ENCODE data around the gene KCNMA1. TPM values are rescaled to one million over a fixed set of nuclear protein-coding genes. Genes with fewer than 3 reads are reported as not detected.

Gene KCNMA1
- total RNA-seq, 1 experiment from 2014 or later, result 0.49 TPM

GRCh38 chr10:77492368-77492994, 145.1 kb downstream of the KCNMA1 start:
- Histone ChIP-seq H3K79me2 (ENCODE audit: insufficient read depth, low read length) (no peaks in the 10 kb centered on the region), H4K20me1 (ENCODE audit: insufficient read depth) (no peaks in the 10 kb centered on the region), H3K4me1 (ENCODE audit: control insufficient read depth in 1 of 2, insufficient read depth in 2 of 2, low read length in 2 of 2) (no peaks in the 10 kb centered on the region), H2AFZ (ENCODE audit: low read depth, low read length, poor library complexity, severe bottlenecking) (no peak overlapping the region), H3K9me3 (ENCODE audit: control insufficient read depth in 1 of 2, insufficient read depth in 1 of 2, low read depth in 1 of 2, low read length in 2 of 2) (no peaks in the 10 kb centered on the region), H3K9ac (ENCODE audit: low read length) (no peak overlapping the region), H3K4me3 (replicated peaks in 1 of 2; ENCODE audit: low read depth in 1 of 2, low read length in 2 of 2) (no peak overlapping the region), H3K36me3 (ENCODE audit: control insufficient read depth in 1 of 2, insufficient read depth in 2 of 2, low read length in 2 of 2) (no peaks in the 10 kb centered on the region), H3K27me3 (ENCODE audit: insufficient read depth, low read length) (no peaks in the 10 kb centered on the region), H3K9me2 (ENCODE audit: insufficient read depth) (no peaks in the 10 kb centered on the region), H3K27ac (ENCODE audit: low read depth, low read length) (no peak overlapping the region), H3K4me2 (ENCODE audit: low read length) (no peak overlapping the region)
- TF ChIP-seq ATF3 (IDR thresholded peaks at IDR 0.05) (no peak), YY1 (IDR thresholded peaks at IDR 0.05; ENCODE audit: extremely low read depth, insufficient replicate concordance, low read depth, low read length) (no peak), POLR2A (IDR thresholded peaks at IDR 0.05; ENCODE audit: borderline replicate concordance, extremely low read depth, insufficient read depth, insufficient read length) (no peak), ELF1 (IDR thresholded peaks at IDR 0.05; ENCODE audit: borderline replicate concordance, low read depth) (no peak), FOSL1 (IDR thresholded peaks at IDR 0.05; ENCODE audit: low read depth) (no peak)
- intact Hi-C loops (cut with micrococcal nuclease), result loop anchor here (10.0 kb wide), 1 partner anchor 238 kb away; no protein-coding TSS in a partner anchor
- ATAC-seq (no peak), DNase-seq (ENCODE audit: low read depth, low spot score) (no peak)
- POLR2A ChIA-PET, result no interaction called here
- CTCF ChIA-PET, result interaction anchor here (0.6 kb wide), 1 partner anchor 219 kb away, joined by 3 read pairs; no protein-coding TSS in a partner anchor
- no TSS peak for BruUV-seq (replicated peaks)
- RAD21 ChIA-PET (ENCODE audit: low non-redundant PET in 1 of 2, low total read pairs in 2 of 2, uncharacterized antibody in 2 of 2, unreplicated experiment in 2 of 2), result no interaction called here

DNA sequence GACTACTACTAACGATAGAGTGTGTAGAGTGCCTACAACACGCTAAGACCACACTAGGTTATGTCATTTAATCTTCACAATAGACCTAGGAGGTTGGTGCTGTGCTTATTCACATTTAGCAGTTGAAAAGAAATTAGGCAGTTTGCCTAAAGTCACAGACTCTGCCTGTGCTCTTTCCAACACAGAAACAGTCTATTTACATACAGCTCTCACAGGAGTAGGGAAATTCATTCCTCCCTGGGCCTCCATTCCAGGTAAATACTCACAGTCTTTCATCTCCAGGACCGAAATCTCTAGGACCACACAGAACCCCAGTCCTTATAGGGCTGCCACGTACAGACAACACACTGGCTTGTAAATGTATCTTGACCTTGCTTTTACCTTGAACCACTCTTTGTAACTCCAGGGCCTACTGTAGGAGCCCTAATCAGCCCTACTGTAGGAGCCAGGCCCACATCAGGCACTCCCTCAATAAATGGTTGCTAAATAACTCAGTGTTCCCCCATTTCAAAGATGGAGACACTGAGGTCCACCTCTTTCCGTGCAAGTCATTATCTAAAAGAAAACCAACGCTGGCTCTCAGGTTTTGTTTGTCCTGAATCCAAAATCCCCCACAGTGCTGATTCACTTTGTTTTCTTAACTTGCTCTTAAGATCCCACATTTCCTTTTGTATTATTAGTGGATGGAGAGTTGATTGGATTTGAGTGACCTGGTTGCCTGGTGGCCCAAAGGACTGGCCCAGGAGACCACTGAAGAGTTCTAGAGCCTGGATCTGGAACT, 146.9 kb downstream of the KCNMA1 start:
- BruUV-seq (replicated peaks), result no TSS peak
- ATAC-seq (no peak), DNase-seq (ENCODE audit: low read depth, low spot score) (no peak)
- Histone ChIP-seq H3K36me3 (ENCODE audit: control insufficient read depth in 1 of 2, insufficient read depth in 2 of 2, low read length in 2 of 2) (no peaks in the 10 kb centered on the region), H3K4me3 (replicated peaks in 1 of 2; ENCODE audit: low read depth in 1 of 2, low read length in 2 of 2) (no peak overlapping the region), H3K27ac (ENCODE audit: low read depth, low read length) (no peak overlapping the region), H3K27me3 (ENCODE audit: insufficient read depth, low read length) (no peaks in the 10 kb centered on the region), H3K9ac (ENCODE audit: low read length) (no peak overlapping the region), H3K9me2 (ENCODE audit: insufficient read depth) (no peaks in the 10 kb centered on the region), H3K79me2 (ENCODE audit: insufficient read depth, low read length) (no peaks in the 10 kb centered on the region), H3K4me1 (ENCODE audit: control insufficient read depth in 1 of 2, insufficient read depth in 2 of 2, low read length in 2 of 2) (no peaks in the 10 kb centered on the region), H3K9me3 (ENCODE audit: control insufficient read depth in 1 of 2, insufficient read depth in 1 of 2, low read depth in 1 of 2, low read length in 2 of 2) (no peaks in the 10 kb centered on the region), H2AFZ (ENCODE audit: low read depth, low read length, poor library complexity, severe bottlenecking) (no peak overlapping the region), H3K4me2 (ENCODE audit: low read length) (no peak overlapping the region), H4K20me1 (ENCODE audit: insufficient read depth) (no peaks in the 10 kb centered on the region)
- ChIA-PET RAD21 (ENCODE audit: low non-redundant PET in 1 of 2, low total read pairs in 2 of 2, uncharacterized antibody in 2 of 2, unreplicated experiment in 2 of 2) (no interaction called here), POLR2A (no interaction called here), CTCF (no interaction called here)
- intact Hi-C loops (cut with micrococcal nuclease), result loop anchor here (10.0 kb wide), 1 partner anchor 236 kb away; no protein-coding TSS in a partner anchor
- TF ChIP-seq, protein P1, sequence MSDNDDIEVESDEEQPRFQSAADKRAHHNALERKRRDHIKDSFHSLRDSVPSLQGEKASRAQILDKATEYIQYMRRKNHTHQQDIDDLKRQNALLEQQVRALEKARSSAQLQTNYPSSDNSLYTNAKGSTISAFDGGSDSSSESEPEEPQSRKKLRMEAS (IDR thresholded peaks at IDR 0.05), result no peak
- no peak for TF ChIP-seq FOSL1 (IDR thresholded peaks at IDR 0.05; ENCODE audit: low read depth)
- no peak for TF ChIP-seq EZH2 (IDR thresholded peaks at IDR 0.05)
- TF ChIP-seq EZH2phosphoT487 (IDR thresholded peaks at IDR 0.05; ENCODE audit: borderline replicate concordance), result no peak
- TF ChIP-seq CEBPB (IDR thresholded peaks at IDR 0.05; ENCODE audit: low read depth), result no peak
- no peak for TF ChIP-seq POLR2AphosphoS5 (IDR thresholded peaks at IDR 0.05; ENCODE audit: low read depth, low read length)
- TF ChIP-seq ELF1 (IDR thresholded peaks at IDR 0.05; ENCODE audit: borderline replicate concordance, low read depth), result no peak
- TF ChIP-seq, protein P2, sequence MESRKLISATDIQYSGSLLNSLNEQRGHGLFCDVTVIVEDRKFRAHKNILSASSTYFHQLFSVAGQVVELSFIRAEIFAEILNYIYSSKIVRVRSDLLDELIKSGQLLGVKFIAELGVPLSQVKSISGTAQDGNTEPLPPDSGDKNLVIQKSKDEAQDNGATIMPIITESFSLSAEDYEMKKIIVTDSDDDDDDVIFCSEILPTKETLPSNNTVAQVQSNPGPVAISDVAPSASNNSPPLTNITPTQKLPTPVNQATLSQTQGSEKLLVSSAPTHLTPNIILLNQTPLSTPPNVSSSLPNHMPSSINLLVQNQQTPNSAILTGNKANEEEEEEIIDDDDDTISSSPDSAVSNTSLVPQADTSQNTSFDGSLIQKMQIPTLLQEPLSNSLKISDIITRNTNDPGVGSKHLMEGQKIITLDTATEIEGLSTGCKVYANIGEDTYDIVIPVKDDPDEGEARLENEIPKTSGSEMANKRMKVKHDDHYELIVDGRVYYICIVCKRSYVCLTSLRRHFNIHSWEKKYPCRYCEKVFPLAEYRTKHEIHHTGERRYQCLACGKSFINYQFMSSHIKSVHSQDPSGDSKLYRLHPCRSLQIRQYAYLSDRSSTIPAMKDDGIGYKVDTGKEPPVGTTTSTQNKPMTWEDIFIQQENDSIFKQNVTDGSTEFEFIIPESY (IDR thresholded peaks at IDR 0.05; ENCODE audit: extremely low read depth, insufficient replicate concordance, low read length), result no peak
- TF ChIP-seq SP1 (IDR thresholded peaks at IDR 0.05; ENCODE audit: low read depth), result no peak
- TF ChIP-seq ATF3 (IDR thresholded peaks at IDR 0.05), result no peak
- TF ChIP-seq POLR2A (IDR thresholded peaks at IDR 0.05; ENCODE audit: borderline replicate concordance, extremely low read depth, insufficient read depth, insufficient read length), result no peak
- no peak for TF ChIP-seq ZNF274 (IDR thresholded peaks at IDR 0.05; ENCODE audit: low read depth, low read length)
- no peak for TF ChIP-seq EGR1 (IDR thresholded peaks at IDR 0.05; ENCODE audit: low read depth)
- no peak for TF ChIP-seq JUND (IDR thresholded peaks at IDR 0.05)

All from HCT116 (cell line).